H1 (cell line): Measurements from ENCODE around the gene DARS1. TPM values are rescaled to one million over a fixed set of nuclear protein-coding genes. Genes with fewer than 3 reads are reported as not detected.

Source experiments
- CTCF ChIA-PET: fragments of 300-600 bp; sonication (Branson Sonifier 250); formaldehyde crosslinking; loops from one replicate; lab custom pipeline; 2021; ENCODE audit not compliant: partially characterized antibody; lab: Charles Lee
- POLR2A ChIA-PET: fragments of 300-600 bp; sonication (Branson Sonifier 250); formaldehyde crosslinking; loops from one replicate; lab custom pipeline; 2021; ENCODE audit warnings: inconsistent platforms; ENCODE audit not compliant: partially characterized antibody; lab: Charles Lee
- DNase-seq, 2 experiments: peaks; one replicate each; pipeline versions ENCODE4 v3.0.0 to v3.0.0-alpha.2; 2010 to 2022; ENCODE audit warnings: low spot score in 2 of 2, low read depth in 1 of 2, mixed read lengths in 1 of 2
- FAIRE-seq: peaks from 2 replicates; lab custom pipeline; 2011; peaks lifted over from hg19 to GRCh38; lab: Jason Lieb, UNC
- H2AFZ ChIP-seq: 2 replicates; pipeline ENCODE4 v1.8.1; 2012; ENCODE audit warnings: low read length, inconsistent platforms
- H2AK5ac ChIP-seq: 2 replicates; pipeline ENCODE4 v1.6.1; 2013; ENCODE audit warnings: low read depth, low read length
- H2BK120ac ChIP-seq: replicated peaks from 2 replicates; pipeline ENCODE3; 2013; ENCODE audit warnings: low read depth, low read length, inconsistent platforms
- H2BK12ac ChIP-seq: 2 replicates; pipeline ENCODE4 v1.6.1; 2013; ENCODE audit warnings: low read depth, low read length
- H2BK15ac ChIP-seq: 2 replicates; pipeline ENCODE4 v1.6.1; 2013; ENCODE audit warnings: low read length
- H2BK20ac ChIP-seq: 2 replicates; pipeline ENCODE4 v1.6.1; 2013; ENCODE audit warnings: low read length
- H2BK5ac ChIP-seq: 2 replicates; pipeline ENCODE4 v1.6.1; 2013; ENCODE audit warnings: low read depth, low read length
- H3K14ac ChIP-seq: 2 replicates; pipeline ENCODE4 v1.6.1; 2013; ENCODE audit warnings: inconsistent platforms; ENCODE audit not compliant: insufficient read length
- H3K18ac ChIP-seq: 2 replicates; pipeline ENCODE4 v1.6.1; 2013; ENCODE audit warnings: low read length; ENCODE audit errors: extremely low read depth
- H3K23ac ChIP-seq: 2 replicates; pipeline ENCODE4 v1.6.1; 2013; ENCODE audit warnings: inconsistent platforms; ENCODE audit not compliant: insufficient read length
- H3K23me2 ChIP-seq: 2 replicates; pipeline ENCODE4 v1.6.1; 2013; ENCODE audit warnings: low read depth, low read length
- H3K27ac ChIP-seq: 2 replicates; pipeline ENCODE4 v1.6.1; 2011; ENCODE audit warnings: low read depth, low read length, inconsistent platforms
- H3K27me3 ChIP-seq, 4 experiments: replicated peaks in 1 of 4; 1 replicate in 1 of 4; 2 replicates in 3 of 4; pipeline versions ENCODE4 v1.6.1 to v1.8.1; 2011 to 2013; ENCODE audit warnings: low read length in 3 of 4, mild to moderate bottlenecking in 3 of 4, inconsistent platforms in 2 of 4, mixed read lengths in 2 of 4, moderate library complexity in 1 of 4; ENCODE audit not compliant: control insufficient read depth in 3 of 4, insufficient read depth in 3 of 4; ENCODE audit errors: extremely low read depth in 1 of 4
- H3K36me3 ChIP-seq, 4 experiments: 2 replicates each; pipeline versions ENCODE4 v1.6.1 to v1.8.1; 2011 to 2013; ENCODE audit warnings: mild to moderate bottlenecking in 4 of 4, low read length in 3 of 4, moderate library complexity in 2 of 4, control low read depth in 1 of 4, inconsistent platforms in 1 of 4; ENCODE audit not compliant: insufficient read depth in 4 of 4, control insufficient read depth in 2 of 4
- H3K4ac ChIP-seq: replicated peaks from 2 replicates; pipeline ENCODE3; 2013; ENCODE audit warnings: low read length, low read depth, mixed read lengths, inconsistent platforms; ENCODE audit not compliant: insufficient read length
- H3K4me1 ChIP-seq, 4 experiments: replicated peaks in 1 of 4; 1 replicate in 1 of 4; 2 replicates in 3 of 4; pipeline versions ENCODE4 v1.6.1 to v1.8.1; 2011 to 2013; ENCODE audit warnings: low read length in 3 of 4, inconsistent platforms in 2 of 4, mixed read lengths in 1 of 4; ENCODE audit not compliant: insufficient read depth in 4 of 4, control insufficient read depth in 3 of 4
- H3K4me2 ChIP-seq, 2 experiments: 2 replicates each; pipeline versions ENCODE4 v1.6.1 to v1.8.1; 2011 to 2013; ENCODE audit warnings: low read depth in 2 of 2, low read length in 2 of 2, control low read depth in 1 of 2, inconsistent platforms in 1 of 2, mild to moderate bottlenecking in 1 of 2; ENCODE audit not compliant: insufficient read depth in 1 of 2
- H3K4me3 ChIP-seq, 4 experiments: fragments of 200-600, 300-600 bp in 1 of 4; sonication (generic), shearing (Covaris generic), sonication (Bioruptor Twin) in 1 of 4; 2 replicates each; pipeline versions ENCODE4 v1.5.1 to v1.8.1; 2011 to 2016; ENCODE audit warnings: low read length in 4 of 4, low read depth in 3 of 4, control low read depth in 2 of 4, inconsistent platforms in 2 of 4, mild to moderate bottlenecking in 2 of 4, mixed read lengths in 1 of 4, moderate library complexity in 1 of 4; ENCODE audit not compliant: insufficient read depth in 2 of 4; ENCODE audit errors: extremely low read depth in 1 of 4
- H3K56ac ChIP-seq: replicated peaks from 2 replicates; pipeline ENCODE3; 2013; ENCODE audit warnings: low read depth, mild to moderate bottlenecking, mixed read lengths, low read length, inconsistent platforms; ENCODE audit not compliant: insufficient read length
- H3K79me1 ChIP-seq: 2 replicates; pipeline ENCODE4 v1.6.1; 2013; ENCODE audit warnings: low read depth, low read length, control low read depth
- H3K79me2 ChIP-seq, 2 experiments: 2 replicates each; pipeline versions ENCODE4 v1.6.1 to v1.8.1; 2012 to 2013; ENCODE audit warnings: low read length in 2 of 2, mild to moderate bottlenecking in 2 of 2, inconsistent platforms in 1 of 2; ENCODE audit not compliant: insufficient read depth in 2 of 2, control insufficient read depth in 1 of 2
- H3K9ac ChIP-seq, 4 experiments: replicated peaks in 1 of 4; 1 replicate in 1 of 4; 2 replicates in 3 of 4; pipeline versions ENCODE4 v1.6.1 to v1.8.1; 2011 to 2013; ENCODE audit warnings: low read depth in 3 of 4, low read length in 3 of 4, control low read depth in 2 of 4, mild to moderate bottlenecking in 2 of 4, moderate library complexity in 2 of 4, inconsistent platforms in 1 of 4; ENCODE audit errors: extremely low read depth in 1 of 4
- H3K9me3 ChIP-seq, 2 experiments: 2 replicates each; pipeline versions ENCODE4 v1.6.1 to v1.8.1; 2012 to 2013; ENCODE audit warnings: mild to moderate bottlenecking in 2 of 2, moderate library complexity in 2 of 2, control low read depth in 1 of 2, inconsistent platforms in 1 of 2, low read depth in 1 of 2, low read length in 1 of 2, mixed read lengths in 1 of 2; ENCODE audit not compliant: insufficient read depth in 2 of 2
- H4K20me1 ChIP-seq, 2 experiments: replicated peaks in 1 of 2; 2 replicates each; pipeline versions ENCODE3 to v1.8.1; 2011 to 2013; ENCODE audit warnings: inconsistent platforms in 2 of 2, low read length in 2 of 2, mild to moderate bottlenecking in 1 of 2; ENCODE audit not compliant: insufficient read depth in 2 of 2, control insufficient read depth in 1 of 2
- H4K5ac ChIP-seq: 2 replicates; pipeline ENCODE4 v1.6.1; 2013; ENCODE audit warnings: low read length, low read depth, mixed read lengths, inconsistent platforms; ENCODE audit not compliant: insufficient read length
- H4K8ac ChIP-seq: 2 replicates; pipeline ENCODE4 v1.8.0; 2013; ENCODE audit warnings: mild to moderate bottlenecking, moderate library complexity, low read length, inconsistent platforms; ENCODE audit not compliant: insufficient read depth; ENCODE audit errors: extremely low read depth
- H4K91ac ChIP-seq: replicated peaks from 2 replicates; pipeline ENCODE3; 2013; ENCODE audit warnings: low read length, mixed read lengths, inconsistent platforms; ENCODE audit not compliant: insufficient read length
- BACH1 ChIP-seq: IDR thresholded peaks from 2 replicates; pipeline ENCODE4 v1.6.1; 2012; ENCODE audit warnings: low read length, improper control_type of control experiment
- CBX8 ChIP-seq: fragments of 300-800, 300-1000 bp; sonication (generic); IDR thresholded peaks from 2 replicates; pipeline ENCODE4 v1.7.1; 2016; ENCODE audit warnings: low read depth, low read length, borderline replicate concordance
- CHD1 ChIP-seq: IDR thresholded peaks from 2 replicates; pipeline ENCODE4 v1.6.1; 2012; ENCODE audit warnings: low read depth, low read length, improper control_type of control experiment
- HDAC2 ChIP-seq, 2 experiments: fragments of 300-600 bp in 1 of 2; sonication (generic) in 1 of 2; IDR thresholded peaks; 2 replicates each; pipeline ENCODE4 v1.6.1; 2011 to 2012; ENCODE audit warnings: low read depth in 2 of 2, low read length in 2 of 2, mild to moderate bottlenecking in 2 of 2, moderate library complexity in 2 of 2, borderline replicate concordance in 1 of 2, inconsistent platforms in 1 of 2
- JUND ChIP-seq: IDR thresholded peaks from 2 replicates; pipeline ENCODE4 v1.6.1; 2011; ENCODE audit warnings: mild to moderate bottlenecking, improper control_type of control experiment, low read length
- KDM1A ChIP-seq: fragments of 200-600, 300-600 bp; sonication (generic); IDR thresholded peaks from 2 replicates; pipeline ENCODE4 v1.7.1; 2016; ENCODE audit warnings: mild to moderate bottlenecking, low read length, borderline replicate concordance
- PHF8 ChIP-seq: fragments of 200-600 bp; sonication (generic); conservative IDR thresholded peaks from 2 replicates; pipeline ENCODE4 v1.7.1; 2012; ENCODE audit warnings: low read depth, mild to moderate bottlenecking, inconsistent platforms, low read length, moderate library complexity
- POLR2AphosphoS5 ChIP-seq: IDR thresholded peaks from 2 replicates; pipeline ENCODE4 v1.6.1; 2011; ENCODE audit warnings: low read depth, low read length
- RAD21 ChIP-seq, 2 experiments: IDR thresholded peaks in 1 of 2; conservative IDR thresholded peaks in 1 of 2; 2 replicates each; pipeline ENCODE4 v1.6.1; 2011; ENCODE audit warnings: low read depth in 2 of 2, low read length in 2 of 2, improper control_type of control experiment in 1 of 2, inconsistent platforms in 1 of 2, mild to moderate bottlenecking in 1 of 2, moderate library complexity in 1 of 2
- RNF2 ChIP-seq: fragments of 200-900, 300-1000 bp; sonication (generic); IDR thresholded peaks from 2 replicates; pipeline ENCODE4 v1.7.1; 2016; ENCODE audit warnings: borderline replicate concordance, low read depth, mild to moderate bottlenecking, antibody characterized with exemption, low read length; ENCODE audit not compliant: poor library complexity, severe bottlenecking; ENCODE audit errors: missing control alignments
- RXRA ChIP-seq: IDR thresholded peaks from 2 replicates; pipeline ENCODE4 v1.6.1; 2011; ENCODE audit warnings: low read depth, mild to moderate bottlenecking, low read length, moderate library complexity; ENCODE audit not compliant: insufficient read depth
- SP1 ChIP-seq: IDR thresholded peaks from 2 replicates; pipeline ENCODE4 v1.6.1; 2011; ENCODE audit warnings: low read depth, low read length
- SP2 ChIP-seq: IDR thresholded peaks from 2 replicates; pipeline ENCODE4 v1.6.1; 2012; ENCODE audit warnings: mild to moderate bottlenecking, low read length, inconsistent platforms
- TAF1 ChIP-seq: IDR thresholded peaks from 2 replicates; pipeline ENCODE4 v1.6.1; 2011; ENCODE audit warnings: mild to moderate bottlenecking, low read depth, low read length
- WGBS, 2 experiments: shearing (Covaris generic) in 1 of 2; methylation state at CpG; one replicate each; pipeline versions ENCODE4 v1.1.6 to v1.1.7; 2013 to 2015; ENCODE audit warnings: low lambda C conversion rate in 2 of 2, mixed read lengths in 2 of 2, inconsistent platforms in 1 of 2, low coverage in 1 of 2, missing lambda C conversion rate in 1 of 2; ENCODE audit not compliant: insufficient replicate concordance in 2 of 2, insufficient coverage in 1 of 2, insufficient read length in 1 of 2; ENCODE audit errors: extremely low coverage in 1 of 2, missing lambda C conversion rate in 1 of 2; 5-methylcytosine and 5-hydroxymethylcytosine counted together
- polyA plus RNA-seq, 7 experiments: library from polyadenylated mRNA; depleted of rRNA in 3 of 7; stranded (reverse) in 5 of 7; unstranded in 2 of 7; fragments of >200 nt in 5 of 7; fragments of 200-250 nt in 2 of 7; gene quantifications; 1 replicate in 5 of 7; 2 replicates in 1 of 7; 4 replicates in 1 of 7; pipeline versions ENCODE4 v1.2.1 to v1.2.3, GENCODE V29; 2011 to 2013; ENCODE audit warnings: missing spikeins in 2 of 7, mixed read lengths in 2 of 7
- total RNA-seq: library from RNA; stranded (reverse); fragmentation: NEBNext Ultra II Directional; extraction: Animal tissue kit (Norgen Biotek cat#: 25700); gene quantifications from 2 replicates; pipeline ENCODE4 v1.2.1, GENCODE V29; 2021

Gene DARS1
- total and polyA plus RNA-seq, 2 of the 8 experiments (the other 6 are each of a cell fraction or from before 2014, with no cell fraction given) = 61.7 to 85.9 TPM

GRCh38 chr2:136020831-136021230, 35.4 kb upstream of the DARS1 start:
- Histone ChIP-seq H3K79me1 (no peaks in the 10 kb centered on the region), H3K79me2 (no peaks in the 10 kb centered on the region), H3K27me3 (no peaks in the 10 kb centered on the region), H3K4me3 (no peak overlapping the region), H2AFZ (no peak overlapping the region), H2BK5ac (no peak overlapping the region), H3K14ac (no peak overlapping the region), H3K56ac (no peak overlapping the region), H4K5ac (no peak overlapping the region), H3K4ac (no peak overlapping the region), H2BK15ac (no peak overlapping the region), H3K27ac (no peak overlapping the region), H2BK120ac (no peak overlapping the region), H3K9me3 (no peaks in the 10 kb centered on the region), H3K23me2 (peaks cover 6% of the 10 kb centered on the region; the same call in 1 of the 2 replicates), H4K8ac (no peak overlapping the region), H3K4me2 (no peak overlapping the region), H3K4me1 (peaks cover 0 to 7% (median 3%) of the 10 kb centered on the region in 4 experiments; a peak in 3 of 7 replicates), H3K23ac (no peak overlapping the region), H2BK20ac (no peak overlapping the region), H2AK5ac (no peak overlapping the region), H3K9ac (no peak overlapping the region), H2BK12ac (no peak overlapping the region), H4K91ac (no peak overlapping the region), H3K36me3 (no peaks in the 10 kb centered on the region), H4K20me1 (no peaks in the 10 kb centered on the region), H3K18ac (no peak overlapping the region)
- FAIRE-seq (no peak), DNase-seq (no peak)
- ChIA-PET CTCF (interaction anchor here (0.6 to 2.5 kb wide), 4 partner anchors 14 to 57 kb away, joined by 3 to 11 read pairs (median 3); no protein-coding TSS in a partner anchor), POLR2A (interaction anchor here (0.6 kb wide), 1 partner anchor 1839 kb away, joined by 4 read pairs; no protein-coding TSS in a partner anchor)
- WGBS, 2 experiments = 91% methylated on average over 2 of the region's 2 CpGs; no CpG with 5 or more reads in 1 of the 2 experiments
- TF ChIP-seq JUND = no peak
- TF ChIP-seq CHD1 = no peak
- no peak for TF ChIP-seq BACH1
- TF ChIP-seq RXRA = no peak
- TF ChIP-seq CBX8 = no peak
- no peak for TF ChIP-seq SP1
- no peak for TF ChIP-seq TAF1
- no peak for TF ChIP-seq HDAC2 (IDR thresholded peaks at IDR 0.05; ENCODE audit: borderline replicate concordance in 1 of 2, low read depth in 2 of 2, low read length in 2 of 2)
- TF ChIP-seq KDM1A = no peak
- no peak for TF ChIP-seq PHF8
- no peak for TF ChIP-seq POLR2AphosphoS5
- TF ChIP-seq SP2 = no peak
- TF ChIP-seq RNF2 = no peak
- no peak for TF ChIP-seq RAD21 (IDR thresholded peaks at IDR 0.05 in 1 of 2, conservative IDR thresholded peaks at IDR 0.05 in 1 of 2; ENCODE audit: low read depth in 2 of 2, low read length in 2 of 2)
